GM12872 (cell line): ENCODE results near the gene TCN1.

ENCODE experiments used
- TF ChIP-seq, protein P1 (sequence below): IDR thresholded peaks from 3 replicates; pipeline ENCODE4 v1.5.1; 2011; ENCODE audit warnings: low read depth, mild to moderate bottlenecking, low read length, moderate library complexity; ENCODE audit not compliant: insufficient read depth

The TCN1 gene

DNA sequence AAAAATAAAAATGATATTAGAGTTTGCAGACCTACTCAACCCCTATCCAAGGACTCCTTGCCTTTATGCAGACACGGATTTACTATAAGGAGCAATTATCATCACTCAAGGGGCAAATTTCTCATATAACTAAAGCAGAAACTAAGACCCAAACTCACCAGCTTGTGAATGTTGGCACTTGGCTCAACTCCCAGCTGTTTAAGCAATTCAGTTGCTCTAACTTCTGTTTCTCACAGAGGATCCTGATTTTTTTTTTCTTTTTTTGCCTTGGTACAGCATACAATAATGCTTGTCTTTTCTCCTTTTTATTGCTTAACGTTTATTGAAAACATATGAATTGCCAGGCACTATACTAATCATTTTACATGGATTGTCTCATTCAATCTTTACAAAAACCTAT is 11.4 kb downstream of the TCN1 start:
- TF ChIP-seq, protein P1, sequence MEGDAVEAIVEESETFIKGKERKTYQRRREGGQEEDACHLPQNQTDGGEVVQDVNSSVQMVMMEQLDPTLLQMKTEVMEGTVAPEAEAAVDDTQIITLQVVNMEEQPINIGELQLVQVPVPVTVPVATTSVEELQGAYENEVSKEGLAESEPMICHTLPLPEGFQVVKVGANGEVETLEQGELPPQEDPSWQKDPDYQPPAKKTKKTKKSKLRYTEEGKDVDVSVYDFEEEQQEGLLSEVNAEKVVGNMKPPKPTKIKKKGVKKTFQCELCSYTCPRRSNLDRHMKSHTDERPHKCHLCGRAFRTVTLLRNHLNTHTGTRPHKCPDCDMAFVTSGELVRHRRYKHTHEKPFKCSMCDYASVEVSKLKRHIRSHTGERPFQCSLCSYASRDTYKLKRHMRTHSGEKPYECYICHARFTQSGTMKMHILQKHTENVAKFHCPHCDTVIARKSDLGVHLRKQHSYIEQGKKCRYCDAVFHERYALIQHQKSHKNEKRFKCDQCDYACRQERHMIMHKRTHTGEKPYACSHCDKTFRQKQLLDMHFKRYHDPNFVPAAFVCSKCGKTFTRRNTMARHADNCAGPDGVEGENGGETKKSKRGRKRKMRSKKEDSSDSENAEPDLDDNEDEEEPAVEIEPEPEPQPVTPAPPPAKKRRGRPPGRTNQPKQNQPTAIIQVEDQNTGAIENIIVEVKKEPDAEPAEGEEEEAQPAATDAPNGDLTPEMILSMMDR: no peak

DNA sequence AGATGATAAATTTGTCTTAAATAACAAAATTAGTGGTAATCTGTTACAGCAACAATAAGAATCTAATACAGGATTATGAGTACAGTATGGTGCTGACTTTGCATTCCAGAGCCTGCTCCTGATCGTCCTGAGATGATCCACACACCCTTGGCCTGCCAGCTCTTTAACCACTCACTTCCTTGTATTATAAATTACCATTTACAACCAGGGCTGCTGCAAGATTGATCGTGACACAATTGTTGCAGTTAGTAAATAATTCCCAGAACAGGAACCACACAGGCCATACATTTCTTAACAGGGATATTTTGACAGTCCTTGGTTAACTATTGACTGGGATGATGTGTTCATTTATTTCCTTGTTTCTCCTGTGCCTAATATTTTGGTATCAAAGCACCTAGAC is 17.2 kb downstream of the TCN1 start:
- TF ChIP-seq, protein P1: no peak

DNA sequence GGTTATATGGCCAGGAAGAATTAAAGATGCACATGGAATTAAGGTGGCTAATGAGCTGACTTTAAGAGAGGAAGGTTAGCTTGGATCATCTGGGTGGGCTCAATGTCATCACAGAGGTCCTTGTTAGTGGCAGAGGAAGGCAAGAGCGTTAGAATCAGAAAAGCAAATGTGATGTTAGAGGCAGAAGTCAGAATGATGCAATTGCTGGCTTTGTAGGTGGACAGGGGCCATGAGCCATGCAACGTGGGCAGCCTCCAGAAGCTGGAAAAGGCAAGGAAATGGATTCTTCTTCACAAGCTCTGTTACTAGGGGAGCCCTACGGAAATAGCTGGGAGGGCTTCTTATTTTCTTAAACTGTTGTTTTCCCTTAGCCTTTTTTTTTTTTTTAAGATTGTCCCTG is 18.7 kb downstream of the TCN1 start:
- TF ChIP-seq, protein P1: no peak

DNA sequence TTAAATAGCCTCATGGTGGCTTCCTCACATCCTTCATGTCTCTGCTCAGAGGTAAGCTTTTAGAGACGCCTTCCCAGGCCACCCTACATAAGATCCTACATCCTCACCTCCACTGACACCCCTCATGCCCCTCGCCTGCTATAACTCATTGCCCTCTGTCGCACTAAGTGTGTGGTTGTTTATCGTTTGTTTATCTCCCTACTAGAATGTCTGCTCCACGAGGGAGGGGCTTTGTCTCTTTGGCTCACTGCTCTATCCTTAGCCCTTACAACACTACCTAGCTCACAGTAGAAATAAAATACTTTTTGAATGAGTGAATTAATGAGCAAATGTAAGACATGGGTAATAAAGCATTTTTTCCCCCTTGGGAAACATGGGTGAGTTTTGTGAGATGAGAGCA is 19.7 kb downstream of the TCN1 start:
- TF ChIP-seq, protein P1: no peak

DNA sequence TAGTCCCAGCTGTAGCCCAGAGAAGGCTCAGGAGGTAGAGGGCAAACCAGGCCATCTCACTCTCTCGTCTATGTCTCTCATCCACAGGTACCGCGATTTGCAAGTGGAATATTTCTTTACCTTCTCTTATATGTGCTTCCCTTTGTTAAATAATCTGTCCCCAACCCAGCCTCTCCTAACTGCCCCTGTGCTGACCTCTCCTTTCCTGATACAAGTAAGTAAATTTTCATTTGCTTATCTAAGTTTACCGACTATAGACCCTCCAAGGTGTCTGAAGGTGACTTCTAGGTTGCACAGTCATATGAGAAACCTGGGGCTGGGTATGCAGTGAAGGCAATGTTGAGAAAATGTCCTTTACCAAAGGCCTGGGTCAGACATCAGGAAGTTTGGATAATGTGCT is 20.9 kb downstream of the TCN1 start, which contains the start of gene CBLIF:
Gene CBLIF (minus strand): TSS at position 101 of the 400 bp plus-strand sequence. CDS start 46 bp downstream, at position 55.
- TF ChIP-seq, protein P1: no peak

DNA sequence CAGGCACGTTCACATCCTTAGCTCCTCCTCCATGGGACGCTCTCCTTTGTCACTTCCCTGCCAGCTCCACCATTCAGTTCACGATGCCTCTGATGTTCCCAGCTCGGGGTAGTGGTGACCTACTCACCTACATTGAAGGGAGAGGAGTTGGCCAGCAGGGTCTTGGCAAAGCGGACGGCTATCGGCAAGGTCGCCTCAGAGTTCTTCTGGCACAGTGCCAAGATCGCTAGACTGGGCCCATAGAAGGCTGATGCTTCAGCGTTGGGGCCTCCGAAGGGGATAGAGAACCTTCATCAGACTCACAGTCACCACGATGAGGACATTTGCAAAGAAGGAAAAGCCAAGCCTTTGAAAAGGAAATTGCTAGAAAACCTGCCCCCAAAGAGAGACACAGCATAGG is 24.0 kb downstream of the TCN1 start:
- TF ChIP-seq, protein P1: no peak

DNA sequence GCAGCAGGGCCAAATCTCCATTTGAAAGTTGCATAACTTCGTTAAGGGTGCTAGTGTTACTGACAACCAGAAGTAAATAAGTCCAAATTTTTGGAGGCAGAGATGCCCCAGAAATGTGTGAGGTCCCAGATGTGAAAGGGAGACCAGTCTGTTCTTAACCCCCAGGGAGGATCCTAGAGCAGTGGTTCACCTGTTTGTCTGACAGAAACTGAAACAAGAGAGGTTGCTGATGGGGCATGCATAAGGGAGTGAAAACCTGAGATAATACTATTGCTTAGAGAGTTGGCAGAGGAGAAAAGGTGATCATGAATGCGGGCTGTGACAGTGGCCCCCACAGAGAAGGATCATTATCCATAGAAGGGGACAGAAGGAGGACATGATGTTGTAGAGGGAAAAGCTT is 24.8 kb downstream of the TCN1 start:
- TF ChIP-seq, protein P1: no peak

DNA sequence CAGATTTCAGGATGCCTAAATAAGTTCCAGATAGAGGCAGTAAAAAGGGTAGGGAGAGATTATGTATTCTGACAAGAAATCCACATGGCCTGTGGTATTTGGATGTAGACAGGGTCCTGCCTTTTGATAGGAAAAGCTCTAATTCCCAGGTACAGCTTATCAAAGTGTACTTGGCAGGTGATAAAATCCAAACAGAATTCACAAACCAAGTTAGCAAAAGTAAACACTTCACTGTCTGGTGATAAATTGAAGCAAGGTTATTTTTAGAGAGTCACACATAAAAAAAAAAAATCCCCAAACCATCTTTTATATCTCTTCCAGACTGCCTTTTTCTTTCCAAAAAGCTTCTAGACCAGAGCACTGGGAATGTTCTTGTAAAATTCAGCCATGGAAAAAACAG is 26.7 kb downstream of the TCN1 start:
- TF ChIP-seq, protein P1: no peak
